Spleen (tissue), 11 donors: ENCODE results near the gene SERPINA6. TPM values are rescaled to one million over a fixed set of nuclear protein-coding genes. Genes with fewer than 3 reads are reported as not detected.
"Not testable (repeated sequence)": the region's sequence is repeated elsewhere in the genome, so short reads cannot be mapped to it uniquely, and the experiment has no call there.

Source experiments
- DNase-seq: peaks from one replicate; pipeline ENCODE4 v3.0.0-alpha.2; 2020
- H3K27ac ChIP-seq, 8 donors: fragments of 200-600 bp; sonication (generic) in 7 of 8; 1 replicate in 4 of 8; 2 replicates in 4 of 8; pipeline versions ENCODE4 v1.5.0 to v1.8.0; 2016 to 2021; ENCODE audit warnings: inconsistent platforms in 4 of 8, mild to moderate bottlenecking in 4 of 8, moderate library complexity in 1 of 8
- H3K27me3 ChIP-seq, 7 donors: fragments of 200-600 bp; sonication (generic) in 6 of 7; replicated peaks in 1 of 7; 1 replicate in 4 of 7; 2 replicates in 3 of 7; pipeline versions ENCODE4 v1.5.0 to v1.8.0; 2016 to 2021; ENCODE audit warnings: inconsistent platforms in 3 of 7, mild to moderate bottlenecking in 1 of 7
- H3K36me3 ChIP-seq, 6 donors: fragments of 200-600 bp; sonication (generic) in 5 of 6; 1 replicate in 4 of 6; 2 replicates in 2 of 6; pipeline versions ENCODE4 v1.5.0 to v1.8.0; 2016 to 2021; ENCODE audit warnings: inconsistent platforms in 2 of 6
- H3K4me1 ChIP-seq, 6 donors: fragments of 200-600 bp; sonication (generic) in 5 of 6; 1 replicate in 3 of 6; 2 replicates in 3 of 6; pipeline versions ENCODE4 v1.5.0 to v1.8.0; 2016 to 2021; ENCODE audit warnings: inconsistent platforms in 3 of 6
- H3K4me3 ChIP-seq, 8 donors: fragments of 200-600 bp; sonication (generic) in 7 of 8; 1 replicate in 4 of 8; 2 replicates in 4 of 8; pipeline versions ENCODE4 v1.5.0 to v1.8.0; 2016 to 2021; ENCODE audit warnings: inconsistent platforms in 4 of 8, mild to moderate bottlenecking in 4 of 8, moderate library complexity in 2 of 8
- H3K9me3 ChIP-seq, 8 donors: fragments of 200-600 bp; sonication (generic) in 7 of 8; 1 replicate in 4 of 8; 2 replicates in 4 of 8; pipeline versions ENCODE4 v1.5.0 to v1.8.0; 2016 to 2021; ENCODE audit warnings: inconsistent platforms in 4 of 8
- POLR2A ChIP-seq, 3 donors: fragments of 450-650 bp; IDR thresholded peaks; one replicate each; pipeline ENCODE4 v1.5.1; 2017; ENCODE audit warnings: antibody characterized with exemption in 3 of 3, mild to moderate bottlenecking in 1 of 3
- POLR2AphosphoS5 ChIP-seq, 3 donors: sonication (generic); formaldehyde crosslinking; IDR thresholded peaks; one replicate each; pipeline ENCODE4 v1.5.1; 2017; ENCODE audit warnings: antibody characterized with exemption in 3 of 3
- WGBS, 5 donors: extraction: QIAGEN DNeasy Blood & Tissue Kit in 3 of 5; methylation state at CpG; one replicate each; pipeline versions ENCODE4 v1.1.5 to v1.1.7; 2013 to 2018; 5-methylcytosine and 5-hydroxymethylcytosine counted together
- intact Hi-C: fragments of 100-400 bp; cut with DNase I; formaldehyde crosslinking; loops from one replicate; pipeline ENCODE4 v1.15.0; 2023; ENCODE audit warnings: low total_unique reads
- polyA plus RNA-seq, 3 donors: library from polyadenylated mRNA; stranded (reverse); fragments of 200-250 nt; gene quantifications; one replicate each; pipeline ENCODE4 v1.2.1, GENCODE V29; 2013
- total RNA-seq, 7 donors: library from RNA; depleted of rRNA in 3 of 7; stranded (reverse); fragments of >200 nt in 3 of 7; fragmentation: NEBNext Ultra II Directional in 4 of 7; extraction: Animal tissue kit (Norgen Biotek cat#: 25700) in 4 of 7; gene quantifications; one replicate each; pipeline versions ENCODE4 v1.1.0 to v1.2.1, GENCODE V29; 2016 to 2021
- TF ChIP-seq, protein P1 (sequence below), 11 experiments: fragments of 200-600 bp in 7 of 11; fragments of 450-650 bp in 4 of 11; sonication (generic) in 4 of 11; IDR thresholded peaks in 8 of 11; conservative IDR thresholded peaks in 3 of 11; 1 replicate in 7 of 11; 2 replicates in 4 of 11; pipeline versions ENCODE4 v1.4.0 to v1.8.0; 2016 to 2021; ENCODE audit warnings: antibody characterized with exemption in 11 of 11, inconsistent platforms in 4 of 11, mild to moderate bottlenecking in 1 of 11
- donor health status: healthy with polysubstance abuse.
- donor health status: DM: no; HTN: no; CAD: no; lungs with moderate emphysema.
- donor health status: DM: no; HTN: no; CAD: no.
- donor health status: Bipolar disorder and iron deficiency.
- donor health status: healthy.
- donor health status: DM: no; HTN: no; CAD: no.
- donor health status: DM: yes; HTN: yes; CAD: no.

SERPINA6 gene
- total and polyA plus RNA-seq, 10 donors: not detected

DNA sequence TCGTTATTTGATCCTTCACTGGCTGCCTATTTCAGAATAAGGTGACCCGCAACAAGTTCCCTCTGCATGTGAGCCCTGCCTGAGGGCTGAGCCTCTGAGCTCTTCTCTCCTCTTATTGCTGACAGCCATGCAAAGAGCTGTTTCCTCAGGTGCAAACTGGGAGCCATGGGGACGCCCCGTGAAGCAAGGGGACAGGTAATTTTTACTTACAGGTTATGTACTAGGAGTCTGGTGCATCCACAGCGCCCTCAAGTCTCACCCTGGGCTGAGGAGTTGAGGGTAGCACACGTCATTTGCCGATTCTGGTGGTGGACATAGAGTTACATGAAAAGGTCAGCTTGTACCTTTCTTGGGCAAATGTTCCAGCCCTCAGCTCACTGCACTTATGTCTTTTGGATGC, 26.1 kb upstream of the SERPINA6 start:
- intact Hi-C loops: no loop called here

DNA sequence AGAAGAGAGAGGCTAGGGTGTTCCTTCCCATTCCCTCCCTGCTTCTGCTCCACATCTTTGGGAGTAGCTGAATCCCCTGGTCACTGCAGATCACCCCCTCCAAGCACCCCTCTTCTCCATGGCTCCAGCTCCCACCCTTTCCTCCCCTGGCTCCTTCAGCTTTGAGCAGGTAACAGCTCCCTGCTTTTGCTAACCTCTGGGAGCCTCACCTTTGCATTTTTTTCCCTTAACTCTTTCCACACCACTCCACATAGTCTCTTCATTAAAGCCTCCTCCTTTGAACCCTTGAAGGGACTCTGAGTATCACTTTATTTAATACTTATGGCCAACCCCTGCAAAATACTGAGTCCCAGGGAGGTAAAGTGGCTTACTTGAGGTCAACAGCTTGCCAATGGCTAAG, 25.7 kb upstream of the SERPINA6 start:
- intact Hi-C loops: no loop called here
- DNase-seq: no peak
- H3K27ac ChIP-seq: no peak overlapping the region
- H3K9me3 ChIP-seq: peaks cover 0 to 8% (median 0%) of the 10 kb centered on the region in 8 donors
- H3K36me3 ChIP-seq: no peaks in the 10 kb centered on the region
- TF ChIP-seq, protein P1, sequence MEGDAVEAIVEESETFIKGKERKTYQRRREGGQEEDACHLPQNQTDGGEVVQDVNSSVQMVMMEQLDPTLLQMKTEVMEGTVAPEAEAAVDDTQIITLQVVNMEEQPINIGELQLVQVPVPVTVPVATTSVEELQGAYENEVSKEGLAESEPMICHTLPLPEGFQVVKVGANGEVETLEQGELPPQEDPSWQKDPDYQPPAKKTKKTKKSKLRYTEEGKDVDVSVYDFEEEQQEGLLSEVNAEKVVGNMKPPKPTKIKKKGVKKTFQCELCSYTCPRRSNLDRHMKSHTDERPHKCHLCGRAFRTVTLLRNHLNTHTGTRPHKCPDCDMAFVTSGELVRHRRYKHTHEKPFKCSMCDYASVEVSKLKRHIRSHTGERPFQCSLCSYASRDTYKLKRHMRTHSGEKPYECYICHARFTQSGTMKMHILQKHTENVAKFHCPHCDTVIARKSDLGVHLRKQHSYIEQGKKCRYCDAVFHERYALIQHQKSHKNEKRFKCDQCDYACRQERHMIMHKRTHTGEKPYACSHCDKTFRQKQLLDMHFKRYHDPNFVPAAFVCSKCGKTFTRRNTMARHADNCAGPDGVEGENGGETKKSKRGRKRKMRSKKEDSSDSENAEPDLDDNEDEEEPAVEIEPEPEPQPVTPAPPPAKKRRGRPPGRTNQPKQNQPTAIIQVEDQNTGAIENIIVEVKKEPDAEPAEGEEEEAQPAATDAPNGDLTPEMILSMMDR (IDR thresholded peaks at IDR 0.05 in 8 of 11, conservative IDR thresholded peaks at IDR 0.05 in 3 of 11): no peak
- TF ChIP-seq POLR2AphosphoS5 (IDR thresholded peaks at IDR 0.05): no peak
- TF ChIP-seq POLR2A (IDR thresholded peaks at IDR 0.05): no peak
- peaks cover 0 to 4% (median 0%) of the 10 kb centered on the region in 6 donors for H3K4me1 ChIP-seq
- no peak overlapping the region for H3K4me3 ChIP-seq
- peaks cover 0 to 37% (median 0%) of the 10 kb centered on the region in 7 donors for H3K27me3 ChIP-seq

More for the DNA sequence above, 26.1 kb upstream of the SERPINA6 start:
- no peak for DNase-seq
- Histone ChIP-seq H3K9me3 (peaks cover 0 to 8% (median 0%) of the 10 kb centered on the region in 8 donors), H3K36me3 (no peaks in the 10 kb centered on the region), H3K4me1 (peaks cover 0 to 4% (median 0%) of the 10 kb centered on the region in 6 donors), H3K27me3 (peaks cover 0 to 41% (median 0%) of the 10 kb centered on the region in 7 donors), H3K27ac (no peak overlapping the region), H3K4me3 (no peak overlapping the region)
- WGBS, 5 donors: 70 to 83% (median 78%) methylated on average over 7 of the region's 7 CpGs
- TF ChIP-seq POLR2A (IDR thresholded peaks at IDR 0.05) (no peak), POLR2AphosphoS5 (IDR thresholded peaks at IDR 0.05) (no peak)
- TF ChIP-seq, protein P1 (IDR thresholded peaks at IDR 0.05 in 8 of 11, conservative IDR thresholded peaks at IDR 0.05 in 3 of 11): no peak

DNA sequence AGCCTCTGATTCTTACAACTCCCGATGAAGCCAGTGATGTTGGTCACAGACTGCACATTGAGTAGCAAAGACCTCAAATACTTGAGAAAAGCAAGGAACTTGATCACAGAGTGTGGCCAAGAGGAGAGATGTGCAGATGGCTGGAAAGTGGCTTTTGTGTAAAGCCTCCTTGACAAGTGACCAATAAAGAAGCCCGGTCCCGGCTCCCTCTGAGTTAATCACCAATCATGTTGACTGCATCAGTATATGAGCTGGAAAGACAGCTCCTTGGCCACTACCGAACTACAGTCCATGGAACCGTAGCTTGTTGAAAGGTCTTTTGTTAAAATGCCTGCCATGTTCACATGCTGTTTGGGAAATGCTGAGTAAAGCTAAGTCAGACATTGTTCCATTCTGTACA, 23.7 kb upstream of the SERPINA6 start:
- Histone ChIP-seq H3K27ac (no peak overlapping the region), H3K4me1 (peaks cover 0 to 12% (median 1%) of the 10 kb centered on the region in 6 donors), H3K27me3 (peaks cover 0 to 24% (median 0%) of the 10 kb centered on the region in 7 donors), H3K4me3 (no peak overlapping the region), H3K36me3 (no peaks in the 10 kb centered on the region), H3K9me3 (peaks cover 0 to under 1% (median 0%) of the 10 kb centered on the region in 8 donors)
- intact Hi-C loops: no loop called here
- 82 to 93% (median 87%) methylated on average over 5 of the region's 5 CpGs for WGBS, 5 donors
- TF ChIP-seq POLR2AphosphoS5 (IDR thresholded peaks at IDR 0.05): no peak
- TF ChIP-seq, protein P1 (IDR thresholded peaks at IDR 0.05 in 8 of 11, conservative IDR thresholded peaks at IDR 0.05 in 3 of 11): no peak
- no peak for TF ChIP-seq POLR2A (IDR thresholded peaks at IDR 0.05)
- no peak for DNase-seq

DNA sequence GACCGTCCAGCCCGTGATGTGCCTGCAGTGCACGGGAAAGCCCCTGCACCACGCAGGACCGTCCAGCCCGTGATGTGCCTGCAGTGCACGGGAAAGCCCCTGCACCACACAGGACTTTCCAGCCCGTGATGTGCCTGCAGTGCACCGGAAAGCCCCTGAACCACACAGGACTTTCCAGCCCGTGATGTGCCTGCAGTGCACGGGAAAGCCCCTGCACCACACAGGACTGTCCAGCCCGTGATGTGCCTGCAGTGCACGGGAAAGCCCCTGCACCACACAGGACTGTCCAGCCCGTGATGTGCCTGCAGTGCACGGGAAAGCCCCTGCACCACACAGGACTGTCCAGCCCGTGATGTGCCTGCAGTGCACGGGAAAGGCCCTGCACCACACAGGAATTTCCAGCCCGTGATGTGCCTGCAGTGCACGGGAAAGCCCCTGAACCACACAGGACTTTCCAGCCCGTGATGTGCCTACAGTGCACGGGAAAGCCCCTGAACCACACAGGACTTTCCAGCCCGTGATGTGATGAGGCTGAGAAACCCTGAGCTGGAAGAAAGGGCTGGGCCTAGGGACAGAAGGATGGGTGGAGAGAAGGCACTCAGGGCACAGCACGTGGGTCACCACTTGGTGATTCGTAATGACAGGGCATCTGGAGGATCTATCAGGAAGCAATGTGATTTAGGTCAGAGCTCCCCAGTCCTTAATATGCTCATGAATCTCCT, 23.1 kb upstream of the SERPINA6 start:
- H3K27ac ChIP-seq, H3K36me3 ChIP-seq, DNase-seq, H3K4me3 ChIP-seq, intact Hi-C loops, H3K9me3 ChIP-seq: not testable (repeated sequence)
- WGBS, 5 donors: 58 to 72% (median 58%) methylated on average over 14 to 24 of the region's 24 CpGs
- H3K4me1 ChIP-seq: peaks cover 0 to 15% (median 3%) of the 10 kb centered on the region in 6 donors
- H3K27me3 ChIP-seq: peaks cover 0 to 24% (median 0%) of the 10 kb centered on the region in 7 donors
